DMS 273 (cell line): Measurements from ENCODE around the gene C16orf90.
A peak's percentile ranks its signal among the peaks of the same experiment; 100 is the strongest.
"Not testable (repeated sequence)": the region's sequence is repeated elsewhere in the genome, so short reads cannot be mapped to it uniquely, and the experiment has no call there.

ENCODE experiments used
- DNase-seq: peaks from one replicate; lab custom pipeline; 2025; ENCODE audit not compliant: unreplicated experiment; lab: John Stamatoyannopoulos, UW

The C16orf90 gene

GRCh38 chr16:3513892-3514583 is 18.7 kb upstream of the C16orf90 start:
- DNase-seq: no peak

DNA sequence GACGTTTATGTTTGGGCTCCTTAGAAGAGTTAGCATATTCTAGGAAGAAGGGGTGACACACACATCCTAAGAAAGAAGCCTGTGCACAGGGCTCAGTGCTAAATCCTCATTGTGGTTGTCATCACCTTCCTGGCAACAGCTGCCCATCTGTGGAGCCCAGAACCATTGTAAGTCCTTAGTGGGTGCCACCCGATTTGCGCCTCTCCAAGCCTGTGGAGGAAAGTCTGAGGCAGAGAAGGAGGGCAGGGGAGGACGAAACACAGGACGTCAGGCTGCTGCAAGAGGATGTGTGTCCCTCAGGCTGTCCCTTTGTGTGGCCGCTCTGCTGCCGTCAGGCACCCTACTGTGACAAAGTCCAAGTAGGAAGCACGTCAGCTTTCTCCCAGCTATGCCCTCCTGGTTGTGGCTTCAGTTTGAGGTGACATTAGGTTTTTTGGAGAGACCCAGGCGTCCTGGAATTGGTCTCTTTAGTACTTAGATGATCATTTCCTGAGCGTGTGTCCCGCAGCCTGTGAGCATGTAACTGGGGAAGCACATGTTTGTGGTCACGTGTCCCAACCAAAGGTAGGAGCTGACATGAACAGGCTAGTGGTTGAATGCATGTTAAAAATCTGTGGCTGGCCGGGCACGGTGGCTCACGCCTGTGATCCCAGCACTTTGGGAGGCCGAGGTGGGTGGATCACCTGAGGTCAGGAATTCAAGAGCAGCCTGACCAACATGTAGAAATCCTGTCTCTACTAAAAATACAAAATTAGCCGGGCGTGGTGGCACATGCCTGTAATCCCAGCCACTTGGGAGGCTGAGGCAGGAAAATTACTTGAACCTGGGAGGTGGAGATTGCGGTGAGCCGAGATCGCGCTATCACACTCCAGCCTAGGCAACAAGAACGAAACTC is 16.2 kb upstream of the C16orf90 start:
- DNase-seq: no peak

DNA sequence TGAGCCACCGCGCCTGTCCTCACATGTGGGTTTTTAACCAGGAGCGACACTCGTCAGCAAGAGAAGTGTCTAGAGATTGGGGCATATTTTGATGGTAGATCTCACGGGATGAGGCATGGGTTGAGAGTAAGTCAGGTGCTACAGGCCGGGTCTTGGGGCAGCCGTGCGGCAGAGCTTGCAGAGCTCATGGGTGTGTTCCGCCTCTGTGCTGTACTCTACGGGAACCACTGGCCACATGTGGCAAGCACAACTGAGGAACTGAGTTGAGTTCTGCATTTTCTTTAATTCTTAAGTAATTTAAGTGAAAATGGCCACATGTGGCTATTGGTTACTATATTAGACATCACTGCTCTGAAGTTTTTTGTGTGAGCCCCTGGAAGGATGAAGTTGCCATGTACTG is 15.1 kb upstream of the C16orf90 start:
- DNase-seq: no peak

DNA sequence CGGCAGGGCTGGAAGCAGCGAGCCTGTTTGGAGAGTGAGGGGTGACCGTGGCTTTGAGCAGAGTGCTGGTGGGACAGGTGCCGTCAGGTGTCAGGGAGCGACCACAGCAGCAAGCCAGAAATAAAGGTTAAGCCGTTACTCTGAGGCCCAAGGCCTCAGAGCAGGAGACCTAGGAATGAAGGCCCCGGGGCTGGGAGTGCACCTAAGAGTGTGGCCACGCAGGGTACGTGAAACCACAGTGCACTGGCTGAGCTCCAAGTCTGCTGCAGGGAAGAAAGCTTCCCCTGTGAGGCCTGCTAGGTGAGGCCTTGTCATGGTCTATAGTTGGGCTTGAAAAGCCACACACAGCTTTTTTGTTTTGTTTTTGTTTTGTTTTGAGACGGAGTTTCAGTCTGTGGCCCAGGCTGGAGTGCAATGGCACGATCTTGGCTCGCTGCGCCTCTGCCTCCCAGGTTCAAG is 14.2 kb upstream of the C16orf90 start:
- DNase-seq: no peak

DNA sequence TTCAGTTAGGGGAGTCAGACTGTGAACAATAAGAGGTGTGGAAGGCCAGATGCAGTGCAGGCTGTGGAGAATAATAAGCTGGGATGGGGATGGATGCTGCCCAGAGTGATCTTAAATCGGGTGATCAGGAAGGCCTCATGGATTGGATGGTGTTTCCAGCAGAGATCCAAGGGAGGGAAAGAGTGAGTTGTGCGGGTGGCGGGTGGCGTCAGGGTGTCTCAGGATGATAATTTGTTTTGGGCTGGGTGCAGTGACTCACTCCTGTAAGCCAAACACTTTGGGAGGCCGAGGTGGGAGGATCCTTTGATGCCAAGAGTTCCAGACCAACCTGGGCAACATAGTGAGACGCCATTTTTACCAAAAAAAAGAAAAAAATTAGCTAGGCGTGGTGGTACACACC is 13.4 kb upstream of the C16orf90 start:
- no peak for DNase-seq

- no peak for DNase-seq
These were observed 8.2 kb upstream of the C16orf90 start for GRCh38 chr16:3503523-3503922.

DNA sequence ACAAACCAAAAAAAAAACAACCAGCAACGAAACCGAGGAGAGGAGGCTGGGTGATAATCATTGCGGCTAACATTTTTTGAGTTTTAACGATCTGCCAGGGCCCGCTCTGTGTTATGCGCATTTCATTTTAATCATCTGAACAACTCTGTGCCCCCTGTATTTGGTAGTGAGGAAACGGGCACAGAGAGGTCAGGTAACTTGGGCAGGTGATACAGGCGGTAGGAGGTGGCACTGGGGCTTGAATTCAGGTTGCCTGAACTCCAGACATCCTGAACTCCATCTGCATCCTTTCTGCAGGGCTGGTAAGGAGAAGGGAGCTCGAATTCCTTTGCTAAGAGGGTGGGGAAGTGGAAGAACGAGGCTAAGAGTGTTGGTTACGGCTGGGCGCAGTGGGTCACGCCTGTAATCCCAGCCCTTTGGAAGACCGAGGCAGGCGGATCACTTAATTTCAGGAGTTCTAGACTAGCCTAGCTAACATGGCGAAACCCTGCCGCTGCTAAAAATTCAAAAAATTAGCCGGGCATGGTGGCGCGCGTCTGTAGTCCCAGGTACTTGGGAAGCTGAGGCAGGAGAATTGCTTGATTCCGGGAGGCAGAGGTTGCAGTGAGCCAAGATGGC is 6.6 kb upstream of the C16orf90 start:
- no peak for DNase-seq

- not testable (repeated sequence) for DNase-seq
These were observed 6.1 kb upstream of the C16orf90 start for GRCh38 chr16:3501412-3501761.

DNA sequence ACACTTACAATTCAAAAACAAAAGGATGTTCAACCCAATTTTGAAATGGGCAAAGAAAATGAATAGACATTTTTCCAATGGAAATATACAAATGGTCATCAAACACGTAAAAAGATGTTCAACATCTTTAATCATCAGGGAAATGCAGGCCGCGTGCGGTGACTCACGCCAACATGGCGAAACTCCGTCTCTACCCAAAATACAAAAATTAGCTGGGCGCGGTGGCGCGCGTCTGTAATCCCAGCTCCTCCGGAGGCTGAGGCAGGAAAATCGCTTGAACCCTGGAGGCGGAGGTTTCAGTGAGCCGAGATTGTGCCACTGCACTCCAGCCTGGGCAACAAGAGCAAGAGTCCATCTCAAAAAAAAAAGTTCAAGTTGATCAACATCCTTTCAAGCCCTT is 3.7 kb upstream of the C16orf90 start:
- no peak for DNase-seq

GRCh38 chr16:3497771-3498170 is 2.5 kb upstream of the C16orf90 start:
- no peak for DNase-seq

- no peak for DNase-seq
These were observed 1.1 kb upstream of the C16orf90 start for GRCh38 chr16:3496386-3496785.

DNA sequence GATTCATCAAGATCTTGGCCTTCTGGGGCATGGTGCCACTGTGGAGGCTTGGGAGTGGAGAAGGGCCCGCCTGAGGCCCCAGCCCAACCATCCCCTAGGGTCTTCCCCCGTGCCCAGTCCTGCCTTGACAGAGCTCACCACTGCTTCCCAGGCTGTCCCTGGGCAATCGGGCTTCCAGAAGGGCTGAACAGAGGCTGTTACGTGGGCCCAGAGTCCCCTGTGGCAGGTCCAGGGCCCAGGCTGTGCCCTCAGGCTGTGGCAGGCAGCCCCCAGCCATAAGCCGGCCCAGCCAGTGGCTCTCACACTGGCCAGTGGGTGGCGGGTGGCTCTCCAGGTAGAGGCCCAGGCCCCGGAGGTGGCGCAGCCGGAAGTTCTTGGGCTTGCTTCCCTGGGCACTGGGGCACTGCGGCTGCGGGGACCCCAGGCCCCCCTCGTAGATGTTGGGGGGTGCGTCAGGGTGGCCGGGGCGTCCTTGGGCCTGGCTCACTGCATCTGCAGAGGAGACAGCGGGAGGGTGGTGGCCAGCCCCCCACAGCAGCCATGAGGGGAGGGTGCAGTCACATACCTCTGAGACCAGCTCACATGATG is 809 bp downstream of the C16orf90 start:
- DNase-seq: no peak

DNA sequence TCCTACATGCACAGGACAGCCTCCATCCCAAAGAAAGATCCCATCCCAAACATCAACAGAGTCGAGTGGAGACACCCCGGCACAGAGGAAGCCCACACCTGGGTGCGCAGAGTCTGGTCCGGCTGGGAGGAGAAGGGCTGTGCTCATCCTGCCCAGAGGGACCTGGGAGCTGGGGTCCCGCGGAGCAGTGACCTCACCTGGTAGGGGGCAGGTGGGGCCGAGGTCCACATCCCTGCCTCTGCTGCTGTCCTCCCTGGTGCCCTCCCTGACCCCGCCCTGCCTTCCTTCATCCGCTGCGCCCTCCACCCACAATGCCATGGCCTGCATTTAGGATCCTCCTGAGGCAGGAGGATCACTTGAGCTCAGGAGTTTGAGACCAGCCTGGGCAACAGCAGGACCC is 2.9 kb downstream of the C16orf90 start:
- DNase-seq: no peak

GRCh38 chr16:3490911-3491629 is 4.2 kb downstream of the C16orf90 start:
- DNase-seq: peak; percentile 46

GRCh38 chr16:3488801-3489200 is 6.5 kb downstream of the C16orf90 start:
- peak; percentile 72 for DNase-seq

DNA sequence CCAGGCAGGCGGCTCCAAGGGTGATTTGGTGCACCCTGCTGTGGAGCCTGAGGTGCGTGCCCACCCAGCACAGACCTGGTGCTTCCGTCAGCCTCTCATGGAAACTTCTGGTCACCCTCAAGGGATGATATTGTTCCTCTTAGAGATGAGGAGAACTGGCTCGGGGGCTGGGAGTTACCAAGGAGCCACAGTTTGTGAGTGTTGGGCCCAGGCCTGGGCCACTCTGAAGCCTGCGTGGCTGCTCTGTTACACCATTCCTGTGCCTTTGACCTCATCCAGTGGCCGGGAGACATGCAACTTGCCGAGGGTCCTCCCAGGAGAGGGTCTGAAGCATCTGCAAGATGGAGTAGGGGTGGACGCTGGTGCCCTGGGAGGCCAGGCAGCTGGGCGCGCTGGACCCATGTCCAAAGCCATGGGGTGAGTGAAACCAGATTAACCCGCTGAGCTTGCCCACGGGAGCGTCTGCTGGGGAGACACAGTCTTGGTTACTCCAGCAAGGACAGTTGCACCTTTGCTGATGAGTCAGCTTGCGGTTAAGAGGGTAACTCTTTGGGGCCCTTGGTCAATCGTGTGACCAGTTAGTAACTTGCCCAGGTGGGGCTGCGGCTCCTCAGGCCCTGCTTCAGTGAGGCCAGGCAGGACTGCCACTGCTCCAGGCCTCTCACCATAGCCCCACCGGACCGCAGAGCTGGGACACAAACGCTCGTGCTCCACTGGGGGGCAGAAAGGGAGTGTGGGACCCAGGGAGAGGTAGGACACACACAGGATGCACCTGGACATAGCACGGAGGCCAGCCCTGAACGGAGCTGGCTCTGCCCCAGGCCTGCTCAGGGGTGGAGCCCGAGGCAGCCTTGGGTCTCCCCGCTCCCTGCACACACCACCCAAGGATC is 7.5 kb downstream of the C16orf90 start:
- peak; percentile 31 for DNase-seq

- DNase-seq: no peak
These were observed 8.6 kb downstream of the C16orf90 start for GRCh38 chr16:3486506-3487215.

DNA sequence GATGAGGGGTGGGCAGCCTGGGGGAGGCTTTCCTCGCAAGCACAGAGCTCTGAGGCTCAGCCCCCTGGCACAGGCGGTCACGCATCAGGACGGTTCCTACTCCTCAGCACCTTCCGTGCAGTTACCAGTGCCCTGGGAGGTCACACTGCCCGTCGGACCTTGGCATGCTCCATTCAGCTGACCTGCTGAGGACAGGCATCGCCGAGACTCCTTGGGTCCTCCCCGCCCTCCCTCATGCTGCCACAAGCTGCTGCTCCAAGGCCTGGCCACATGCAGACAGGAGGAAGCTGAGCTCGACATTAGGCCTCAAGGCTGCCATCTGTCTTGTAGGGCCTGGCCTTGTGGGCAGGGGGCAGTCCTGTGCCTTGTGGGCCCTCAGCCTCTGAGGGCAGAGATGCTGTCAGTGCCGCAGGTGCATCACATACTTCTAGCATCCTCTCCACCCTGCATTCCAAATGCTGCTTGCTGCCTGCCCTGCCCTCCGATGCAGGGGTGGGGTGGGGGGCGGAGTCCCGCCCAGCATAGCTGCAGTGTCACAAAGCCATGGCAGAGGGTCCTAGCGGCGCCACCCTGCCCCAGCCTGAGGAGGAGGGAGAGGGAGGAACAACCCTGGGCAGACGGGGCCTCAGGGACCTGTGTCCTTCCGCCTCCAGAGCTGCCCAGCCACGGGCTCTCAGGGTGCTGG is 9.3 kb downstream of the C16orf90 start:
- peak; percentile 69 for DNase-seq
